A549 (cell line): ENCODE results near the gene ST13.

ENCODE experiments used
- CBX2 ChIP-seq: fragments of 200-600 bp; sonication (generic); IDR thresholded peaks from 2 replicates; pipeline ENCODE4 v1.6.1; 2016; ENCODE audit warnings: low read depth, mild to moderate bottlenecking, borderline replicate concordance
- CEBPB ChIP-seq, 2 experiments: fragments of >200 bp in 1 of 2; sonication (Bioruptor Twin) in 1 of 2; formaldehyde crosslinking in 1 of 2; IDR thresholded peaks; 2 replicates each; pipeline ENCODE4 v1.6.1; 2012 to 2016
- JUNB ChIP-seq: fragments of >200 bp; sonication (Bioruptor Twin); formaldehyde crosslinking; IDR thresholded peaks from 2 replicates; pipeline ENCODE4 v1.6.1; 2016
- KDM1A ChIP-seq: fragments of 200-600 bp; sonication (generic); IDR thresholded peaks from 2 replicates; pipeline ENCODE4 v1.6.1; 2016; ENCODE audit warnings: low read depth, mild to moderate bottlenecking
- NPAS2 ChIP-seq: fragments of 250-450 bp; sonication (Bioruptor Pico); IDR thresholded peaks from 2 replicates; pipeline ENCODE4 v1.8.0; 2022; ENCODE audit warnings: mild to moderate bottlenecking, moderate library complexity, borderline replicate concordance
- POLR2A ChIP-seq: IDR thresholded peaks from 2 replicates; pipeline ENCODE4 v1.6.1; 2012; ENCODE audit warnings: mild to moderate bottlenecking, low read length
- RAD21 ChIP-seq, 2 experiments: fragments of >200 bp in 1 of 2; sonication (Bioruptor Twin) in 1 of 2; formaldehyde crosslinking in 1 of 2; IDR thresholded peaks in 1 of 2; conservative IDR thresholded peaks in 1 of 2; 2 replicates in 1 of 2; 3 replicates in 1 of 2; pipeline ENCODE4 v1.6.1; 2012 to 2018; ENCODE audit warnings: inconsistent platforms in 1 of 2
- TFCP2L1 ChIP-seq: fragments of 250-450 bp; sonication (Bioruptor Pico); IDR thresholded peaks from 2 replicates; pipeline ENCODE4 v1.5.0; 2021; ENCODE audit warnings: mild to moderate bottlenecking
- TF ChIP-seq, protein P1 (sequence below): fragments of >200 bp; sonication (Bioruptor Twin); formaldehyde crosslinking; IDR thresholded peaks from 3 replicates; pipeline ENCODE4 v1.5.1; 2016
- TF ChIP-seq, protein P2 (sequence below): fragments of 200-600 bp; sonication (generic); IDR thresholded peaks from 2 replicates; pipeline ENCODE4 v1.6.1; 2016; ENCODE audit warnings: antibody characterized with exemption, mild to moderate bottlenecking, moderate library complexity
- TF ChIP-seq, protein P3 (sequence below): fragments of 150-350 bp; IDR thresholded peaks from 2 replicates; pipeline ENCODE4 v1.6.1; 2014; ENCODE audit warnings: low read depth, mild to moderate bottlenecking, low read length
- TF ChIP-seq, protein P4 (sequence below): fragments of 450-650 bp; IDR thresholded peaks from 2 replicates; pipeline ENCODE4 v1.6.1; 2014; ENCODE audit warnings: antibody characterized with exemption
- TF ChIP-seq, protein P5 (sequence below): fragments of >200 bp; sonication (Bioruptor Twin); formaldehyde crosslinking; IDR thresholded peaks from 3 replicates; pipeline ENCODE4 v1.6.1; 2016
- TF ChIP-seq, protein P6 (sequence below): IDR thresholded peaks from 2 replicates; pipeline ENCODE4 v1.6.1; 2012

DNA sequence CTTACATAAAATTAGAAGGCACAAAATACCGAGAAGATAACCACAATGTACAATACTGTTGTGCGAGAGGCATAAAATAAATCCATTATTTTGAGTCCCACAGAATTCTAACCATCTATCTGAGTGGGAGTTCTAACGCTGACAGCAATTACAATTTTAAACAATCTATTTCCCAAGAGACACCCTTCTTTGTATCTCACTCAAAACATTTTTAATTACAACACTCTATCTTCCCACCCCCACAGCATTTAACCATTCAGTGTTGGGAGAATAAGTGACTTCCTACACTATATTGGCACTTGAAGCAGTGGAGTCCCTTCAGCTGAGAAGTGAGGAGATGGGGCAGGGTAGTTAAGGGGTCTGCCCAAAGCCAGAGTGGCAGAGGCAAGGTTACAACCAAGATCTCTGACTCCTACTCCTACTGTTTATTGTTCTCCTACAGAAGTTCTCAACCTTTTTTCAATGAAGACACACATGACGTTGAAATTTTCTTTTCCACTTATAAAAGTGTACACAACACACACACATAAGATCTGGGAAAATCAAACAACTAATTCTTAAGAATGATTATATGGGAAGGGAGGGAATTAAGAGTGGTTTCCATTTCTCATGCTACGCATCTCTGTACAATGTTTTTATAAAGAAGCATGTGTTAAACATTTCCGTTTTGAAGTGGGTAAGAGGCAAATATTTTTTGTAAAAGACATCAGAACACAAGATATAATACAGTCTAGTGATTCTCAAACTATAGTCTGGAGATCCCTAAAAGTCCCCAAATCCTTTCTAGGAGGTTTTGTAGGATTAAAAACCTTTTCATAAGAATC is 48.2 kb downstream of the ST13 start:
- no peak for TF ChIP-seq NPAS2
- TF ChIP-seq POLR2A, result no peak
- TF ChIP-seq, protein P1, sequence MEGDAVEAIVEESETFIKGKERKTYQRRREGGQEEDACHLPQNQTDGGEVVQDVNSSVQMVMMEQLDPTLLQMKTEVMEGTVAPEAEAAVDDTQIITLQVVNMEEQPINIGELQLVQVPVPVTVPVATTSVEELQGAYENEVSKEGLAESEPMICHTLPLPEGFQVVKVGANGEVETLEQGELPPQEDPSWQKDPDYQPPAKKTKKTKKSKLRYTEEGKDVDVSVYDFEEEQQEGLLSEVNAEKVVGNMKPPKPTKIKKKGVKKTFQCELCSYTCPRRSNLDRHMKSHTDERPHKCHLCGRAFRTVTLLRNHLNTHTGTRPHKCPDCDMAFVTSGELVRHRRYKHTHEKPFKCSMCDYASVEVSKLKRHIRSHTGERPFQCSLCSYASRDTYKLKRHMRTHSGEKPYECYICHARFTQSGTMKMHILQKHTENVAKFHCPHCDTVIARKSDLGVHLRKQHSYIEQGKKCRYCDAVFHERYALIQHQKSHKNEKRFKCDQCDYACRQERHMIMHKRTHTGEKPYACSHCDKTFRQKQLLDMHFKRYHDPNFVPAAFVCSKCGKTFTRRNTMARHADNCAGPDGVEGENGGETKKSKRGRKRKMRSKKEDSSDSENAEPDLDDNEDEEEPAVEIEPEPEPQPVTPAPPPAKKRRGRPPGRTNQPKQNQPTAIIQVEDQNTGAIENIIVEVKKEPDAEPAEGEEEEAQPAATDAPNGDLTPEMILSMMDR, result no peak
- TF ChIP-seq, protein P2, sequence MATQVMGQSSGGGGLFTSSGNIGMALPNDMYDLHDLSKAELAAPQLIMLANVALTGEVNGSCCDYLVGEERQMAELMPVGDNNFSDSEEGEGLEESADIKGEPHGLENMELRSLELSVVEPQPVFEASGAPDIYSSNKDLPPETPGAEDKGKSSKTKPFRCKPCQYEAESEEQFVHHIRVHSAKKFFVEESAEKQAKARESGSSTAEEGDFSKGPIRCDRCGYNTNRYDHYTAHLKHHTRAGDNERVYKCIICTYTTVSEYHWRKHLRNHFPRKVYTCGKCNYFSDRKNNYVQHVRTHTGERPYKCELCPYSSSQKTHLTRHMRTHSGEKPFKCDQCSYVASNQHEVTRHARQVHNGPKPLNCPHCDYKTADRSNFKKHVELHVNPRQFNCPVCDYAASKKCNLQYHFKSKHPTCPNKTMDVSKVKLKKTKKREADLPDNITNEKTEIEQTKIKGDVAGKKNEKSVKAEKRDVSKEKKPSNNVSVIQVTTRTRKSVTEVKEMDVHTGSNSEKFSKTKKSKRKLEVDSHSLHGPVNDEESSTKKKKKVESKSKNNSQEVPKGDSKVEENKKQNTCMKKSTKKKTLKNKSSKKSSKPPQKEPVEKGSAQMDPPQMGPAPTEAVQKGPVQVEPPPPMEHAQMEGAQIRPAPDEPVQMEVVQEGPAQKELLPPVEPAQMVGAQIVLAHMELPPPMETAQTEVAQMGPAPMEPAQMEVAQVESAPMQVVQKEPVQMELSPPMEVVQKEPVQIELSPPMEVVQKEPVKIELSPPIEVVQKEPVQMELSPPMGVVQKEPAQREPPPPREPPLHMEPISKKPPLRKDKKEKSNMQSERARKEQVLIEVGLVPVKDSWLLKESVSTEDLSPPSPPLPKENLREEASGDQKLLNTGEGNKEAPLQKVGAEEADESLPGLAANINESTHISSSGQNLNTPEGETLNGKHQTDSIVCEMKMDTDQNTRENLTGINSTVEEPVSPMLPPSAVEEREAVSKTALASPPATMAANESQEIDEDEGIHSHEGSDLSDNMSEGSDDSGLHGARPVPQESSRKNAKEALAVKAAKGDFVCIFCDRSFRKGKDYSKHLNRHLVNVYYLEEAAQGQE, result no peak
- TF ChIP-seq, protein P3, sequence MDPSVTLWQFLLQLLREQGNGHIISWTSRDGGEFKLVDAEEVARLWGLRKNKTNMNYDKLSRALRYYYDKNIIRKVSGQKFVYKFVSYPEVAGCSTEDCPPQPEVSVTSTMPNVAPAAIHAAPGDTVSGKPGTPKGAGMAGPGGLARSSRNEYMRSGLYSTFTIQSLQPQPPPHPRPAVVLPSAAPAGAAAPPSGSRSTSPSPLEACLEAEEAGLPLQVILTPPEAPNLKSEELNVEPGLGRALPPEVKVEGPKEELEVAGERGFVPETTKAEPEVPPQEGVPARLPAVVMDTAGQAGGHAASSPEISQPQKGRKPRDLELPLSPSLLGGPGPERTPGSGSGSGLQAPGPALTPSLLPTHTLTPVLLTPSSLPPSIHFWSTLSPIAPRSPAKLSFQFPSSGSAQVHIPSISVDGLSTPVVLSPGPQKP, result no peak
- TF ChIP-seq CBX2, result no peak
- TF ChIP-seq, protein P4, sequence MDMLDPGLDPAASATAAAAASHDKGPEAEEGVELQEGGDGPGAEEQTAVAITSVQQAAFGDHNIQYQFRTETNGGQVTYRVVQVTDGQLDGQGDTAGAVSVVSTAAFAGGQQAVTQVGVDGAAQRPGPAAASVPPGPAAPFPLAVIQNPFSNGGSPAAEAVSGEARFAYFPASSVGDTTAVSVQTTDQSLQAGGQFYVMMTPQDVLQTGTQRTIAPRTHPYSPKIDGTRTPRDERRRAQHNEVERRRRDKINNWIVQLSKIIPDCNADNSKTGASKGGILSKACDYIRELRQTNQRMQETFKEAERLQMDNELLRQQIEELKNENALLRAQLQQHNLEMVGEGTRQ, result no peak
- TF ChIP-seq, protein P5, sequence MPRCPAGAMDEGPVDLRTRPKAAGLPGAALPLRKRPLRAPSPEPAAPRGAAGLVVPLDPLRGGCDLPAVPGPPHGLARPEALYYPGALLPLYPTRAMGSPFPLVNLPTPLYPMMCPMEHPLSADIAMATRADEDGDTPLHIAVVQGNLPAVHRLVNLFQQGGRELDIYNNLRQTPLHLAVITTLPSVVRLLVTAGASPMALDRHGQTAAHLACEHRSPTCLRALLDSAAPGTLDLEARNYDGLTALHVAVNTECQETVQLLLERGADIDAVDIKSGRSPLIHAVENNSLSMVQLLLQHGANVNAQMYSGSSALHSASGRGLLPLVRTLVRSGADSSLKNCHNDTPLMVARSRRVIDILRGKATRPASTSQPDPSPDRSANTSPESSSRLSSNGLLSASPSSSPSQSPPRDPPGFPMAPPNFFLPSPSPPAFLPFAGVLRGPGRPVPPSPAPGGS, result no peak
- TF ChIP-seq RAD21 (conservative IDR thresholded peaks at IDR 0.05 in 1 of 2, IDR thresholded peaks at IDR 0.05 in 1 of 2), result no peak
- TF ChIP-seq TFCP2L1 (CRISPR knock-in tag), result no peak
- TF ChIP-seq, protein P6, sequence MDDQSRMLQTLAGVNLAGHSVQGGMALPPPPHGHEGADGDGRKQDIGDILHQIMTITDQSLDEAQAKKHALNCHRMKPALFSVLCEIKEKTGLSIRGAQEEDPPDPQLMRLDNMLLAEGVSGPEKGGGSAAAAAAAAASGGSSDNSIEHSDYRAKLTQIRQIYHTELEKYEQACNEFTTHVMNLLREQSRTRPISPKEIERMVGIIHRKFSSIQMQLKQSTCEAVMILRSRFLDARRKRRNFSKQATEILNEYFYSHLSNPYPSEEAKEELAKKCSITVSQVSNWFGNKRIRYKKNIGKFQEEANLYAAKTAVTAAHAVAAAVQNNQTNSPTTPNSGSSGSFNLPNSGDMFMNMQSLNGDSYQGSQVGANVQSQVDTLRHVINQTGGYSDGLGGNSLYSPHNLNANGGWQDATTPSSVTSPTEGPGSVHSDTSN, result no peak
- no peak for TF ChIP-seq CEBPB (IDR thresholded peaks at IDR 0.05)
- TF ChIP-seq JUNB, result no peak
- no peak for TF ChIP-seq KDM1A
